Activated CD4-positive, alpha-beta T cell treated with anti-CD3 and anti-CD28 coated beads, Interleukin-2, amount 50 U/mL, for 48 hours (primary cell): Measurements from ENCODE around the gene ITSN2.

Experiments used
- DNase-seq, 2 experiments: peaks; one replicate each; pipeline ENCODE4 v3.0.0-alpha.2; 2020

The ITSN2 gene

GRCh38 chr2:24332791-24333540 lies 27.4 kb downstream of the ITSN2 start:
- DNase-seq, result no peak

DNA sequence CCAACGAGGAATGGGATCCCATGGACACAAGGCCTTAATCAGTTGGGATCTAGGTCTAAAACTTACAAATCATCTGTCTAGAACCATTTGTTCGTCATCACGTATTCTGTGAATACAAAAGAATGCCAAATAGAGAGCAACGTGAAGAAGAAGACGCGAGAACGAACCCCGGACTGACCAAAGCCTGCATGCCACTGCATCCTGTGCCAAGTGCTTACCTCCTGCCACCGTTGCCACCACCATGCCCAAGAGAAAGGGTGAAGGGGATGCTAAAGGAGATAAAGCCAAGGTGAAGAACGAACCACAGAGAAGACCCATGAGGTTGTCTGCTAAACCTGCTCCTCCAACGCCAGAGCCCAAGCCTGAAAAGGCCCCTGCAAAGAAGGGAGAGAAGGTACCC lies 30.2 kb downstream of the ITSN2 start:
- DNase-seq, result no peak

DNA sequence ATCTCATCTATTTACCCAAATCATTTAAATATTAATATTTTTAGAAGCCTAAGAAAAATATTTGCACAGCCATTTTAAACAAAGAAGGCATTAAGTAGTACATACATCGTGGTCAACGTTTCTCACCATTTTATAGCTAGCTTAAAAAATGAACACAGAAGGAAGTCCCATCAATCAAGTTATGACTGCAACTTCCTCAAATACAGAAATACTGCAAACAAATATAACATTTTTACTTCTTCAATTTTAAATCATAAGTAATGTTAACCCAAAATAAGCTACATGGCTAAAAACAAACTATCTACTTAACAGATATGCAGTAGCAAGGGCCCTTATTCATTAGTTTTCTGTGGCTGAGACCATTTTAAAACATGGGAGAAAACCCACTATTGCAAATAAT lies 30.6 kb downstream of the ITSN2 start:
- DNase-seq, result no peak

GRCh38 chr2:24328010-24328409 lies 32.3 kb downstream of the ITSN2 start:
- DNase-seq, result no peak

- no peak for DNase-seq
Observed at GRCh38 chr2:24317491-24317920, 42.8 kb downstream of the ITSN2 start.

GRCh38 chr2:24315669-24316068 lies 44.7 kb downstream of the ITSN2 start:
- DNase-seq, result no peak

GRCh38 chr2:24313744-24314632 lies 46.3 kb downstream of the ITSN2 start:
- no peak for DNase-seq

DNA sequence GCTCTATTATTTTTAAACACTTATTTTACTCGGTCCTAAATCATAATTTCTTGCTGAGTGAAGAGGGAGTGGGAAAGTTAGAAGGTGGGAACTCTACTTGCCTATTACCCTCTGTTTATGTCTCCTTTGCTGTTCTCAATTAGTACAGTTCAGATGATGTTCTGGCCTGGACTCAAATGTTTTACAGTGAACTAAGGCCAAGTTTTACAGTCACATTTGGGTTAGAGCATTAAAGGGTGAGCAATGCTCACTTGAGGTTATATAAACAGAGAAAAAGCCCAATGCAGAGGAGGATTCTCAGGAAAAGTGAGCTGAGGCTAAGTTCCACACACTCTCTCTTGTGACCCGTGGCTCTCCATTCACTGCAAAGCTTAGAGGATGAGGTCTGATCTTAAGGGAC lies 52.4 kb downstream of the ITSN2 start:
- DNase-seq, result no peak

- no peak for DNase-seq
Observed at GRCh38 chr2:24304631-24305030, 55.7 kb downstream of the ITSN2 start.

GRCh38 chr2:24304098-24304497 lies 56.2 kb downstream of the ITSN2 start:
- DNase-seq, result no peak

GRCh38 chr2:24301599-24301998 lies 58.7 kb downstream of the ITSN2 start:
- DNase-seq, result no peak

- no peak for DNase-seq
Observed at GRCh38 chr2:24297663-24298062, 62.7 kb downstream of the ITSN2 start.

- no peak for DNase-seq
Observed at GRCh38 chr2:24287171-24287570, 73.2 kb downstream of the ITSN2 start.

DNA sequence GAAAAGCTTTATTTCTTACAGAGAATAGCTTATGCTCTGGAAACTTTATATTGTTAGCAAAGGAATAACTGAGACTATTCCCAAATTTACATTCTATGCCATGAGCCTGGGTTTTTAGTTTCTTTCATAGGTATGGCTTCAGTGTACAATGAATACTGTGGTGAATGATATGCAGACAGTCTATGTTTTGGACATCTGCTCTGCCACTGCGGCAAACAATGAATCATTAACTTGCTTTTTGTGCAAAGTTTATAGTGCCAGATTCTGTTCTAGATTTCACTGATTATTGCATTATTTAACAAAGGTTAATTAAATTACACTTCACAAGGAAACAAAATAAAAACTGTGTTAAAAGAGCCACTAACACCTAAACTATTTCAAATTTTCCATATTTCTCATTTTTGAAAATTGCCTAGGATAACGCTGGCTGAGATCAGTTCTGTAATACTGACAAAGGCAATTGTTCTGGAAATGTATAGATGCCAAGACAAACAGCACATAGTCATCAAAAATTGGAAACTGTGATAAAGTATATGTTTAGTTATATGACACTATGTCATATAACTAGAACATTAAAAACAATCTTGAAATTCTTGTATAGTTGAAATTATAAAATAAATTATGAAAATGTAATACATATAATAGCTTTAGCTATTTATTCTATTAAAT lies 74.7 kb downstream of the ITSN2 start:
- no peak for DNase-seq

DNA sequence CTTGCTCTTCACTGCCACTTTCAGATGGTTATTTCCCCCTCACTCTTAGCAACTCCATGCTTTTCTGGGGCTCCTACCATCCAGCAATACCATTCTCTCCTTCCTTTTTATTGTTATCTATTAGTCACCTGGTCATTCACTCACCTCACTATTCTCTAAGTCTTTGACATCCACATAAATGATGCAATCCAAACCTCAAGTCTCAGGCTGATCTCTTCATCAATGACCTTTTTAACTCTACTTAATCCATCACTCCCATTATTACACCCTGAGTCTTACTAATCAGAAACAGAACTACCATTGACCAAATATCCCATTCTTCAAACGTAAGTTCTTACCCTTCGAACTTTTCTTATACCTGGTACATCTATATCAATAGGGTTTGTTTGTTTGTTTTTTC lies 79.7 kb downstream of the ITSN2 start:
- no peak for DNase-seq

GRCh38 chr2:24280161-24280560 lies 80.2 kb downstream of the ITSN2 start:
- DNase-seq, result no peak

DNA sequence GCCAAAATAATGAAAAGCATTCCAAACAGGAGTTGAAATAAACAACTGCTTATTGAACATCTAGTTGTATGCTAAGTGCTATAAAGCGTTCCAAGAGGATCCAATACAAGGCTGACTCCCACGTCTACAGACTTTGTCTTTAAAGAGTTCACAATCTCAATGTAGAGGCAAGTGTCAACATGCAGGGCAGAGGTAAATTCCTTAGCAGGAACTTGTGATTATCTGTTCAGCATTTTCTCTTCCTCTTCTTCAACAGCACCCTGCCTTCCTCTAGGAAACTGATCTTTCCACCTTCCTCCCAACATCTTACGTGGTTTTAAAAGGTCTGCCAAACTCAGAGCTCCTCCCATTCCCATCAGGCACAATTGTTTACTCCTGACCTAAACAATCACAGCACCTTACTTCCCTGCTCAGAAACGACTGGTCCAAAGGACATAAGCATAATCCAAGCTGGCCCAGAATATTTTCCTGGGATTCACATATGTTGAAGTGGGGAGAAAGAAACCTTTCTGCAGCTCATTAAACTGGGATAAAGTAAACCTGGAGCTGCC lies 83.9 kb downstream of the ITSN2 start:
- no peak for DNase-seq

GRCh38 chr2:24274809-24275208 lies 85.5 kb downstream of the ITSN2 start:
- no peak for DNase-seq

DNA sequence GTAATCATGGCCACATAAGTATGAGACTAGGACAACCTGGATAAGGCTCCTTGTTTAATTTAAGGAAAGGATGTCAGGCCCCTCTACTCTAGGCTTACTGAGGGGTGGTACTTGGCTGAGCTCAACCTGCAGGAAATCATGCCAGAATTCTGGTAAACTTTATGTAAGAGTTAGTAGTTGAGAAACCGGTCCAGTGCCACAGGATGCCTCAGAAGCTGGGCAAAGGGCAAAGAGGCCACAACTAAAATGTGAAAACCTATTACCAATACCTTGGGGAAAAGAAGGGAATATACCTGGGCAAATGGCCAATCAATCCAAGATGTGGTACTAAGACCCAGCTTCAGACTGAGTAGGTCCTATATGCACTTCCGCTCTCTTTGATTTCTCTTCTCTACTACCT lies 86.7 kb downstream of the ITSN2 start:
- DNase-seq, result no peak

DNA sequence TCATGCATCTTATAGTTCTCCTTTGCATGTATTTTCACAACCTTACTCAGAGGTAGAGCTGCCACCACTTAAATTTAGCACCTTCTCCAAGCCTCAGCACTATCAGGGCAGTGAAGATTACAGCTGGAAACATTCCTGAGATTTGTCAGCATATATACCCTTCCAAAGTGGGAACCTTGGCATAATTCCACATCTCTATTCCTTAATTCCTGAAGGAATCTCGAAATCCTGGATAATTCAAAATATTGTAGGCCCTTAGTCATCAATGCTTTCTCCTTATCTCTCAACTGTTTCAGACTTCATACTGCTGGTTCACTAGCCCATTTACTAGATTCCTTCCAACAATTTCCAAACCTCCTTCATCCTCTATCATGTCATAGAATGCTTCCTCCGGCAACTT lies 87.4 kb downstream of the ITSN2 start:
- DNase-seq, result no peak

GRCh38 chr2:24272161-24272802 lies 88.1 kb downstream of the ITSN2 start:
- DNase-seq, result no peak

DNA sequence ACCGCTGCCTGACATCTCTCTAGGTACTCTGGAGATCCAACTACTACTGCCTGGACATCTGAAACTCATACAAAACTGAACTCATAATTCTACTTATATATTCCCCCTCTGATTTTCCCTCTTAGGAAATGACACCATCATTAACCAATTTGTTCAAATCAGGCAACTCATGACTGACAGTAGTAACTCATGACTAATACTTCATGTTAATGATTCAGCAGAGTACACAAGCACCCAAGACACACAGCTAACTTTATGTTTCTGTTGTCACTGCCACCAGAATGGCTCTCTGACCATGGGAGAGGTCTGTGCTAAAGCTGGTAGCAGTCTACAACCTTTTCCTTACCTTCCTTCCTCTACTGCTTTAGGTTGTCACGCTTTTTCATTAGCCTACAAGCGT lies 91.1 kb downstream of the ITSN2 start:
- no peak for DNase-seq

DNA sequence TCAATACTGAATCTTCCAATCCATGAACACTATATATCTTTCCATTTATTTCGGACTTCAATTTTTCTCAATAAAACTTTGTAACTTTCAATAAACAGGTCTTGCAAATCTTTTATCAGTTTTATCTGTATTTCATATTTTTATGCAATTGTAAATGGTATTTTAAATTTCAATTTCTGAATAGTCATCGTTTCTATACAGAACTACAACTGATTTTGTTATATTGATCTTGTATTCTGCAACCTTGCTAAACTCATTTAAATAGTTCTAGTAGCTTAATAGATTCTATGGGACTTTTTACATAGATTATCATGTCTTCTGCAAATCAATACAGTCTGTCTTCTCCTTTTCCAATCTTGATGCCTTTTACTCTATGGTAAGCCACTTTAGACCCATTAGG lies 95.1 kb downstream of the ITSN2 start:
- no peak for DNase-seq
